GM18867 (cell line): Measurements from ENCODE around the gene SERPINE2.

Experiments used
- ATAC-seq: cut with Tn5 transposase; IDR thresholded peaks from one replicate; pipeline ENCODE4 v1.9.1; 2021; ENCODE audit warnings: mild to moderate bottlenecking, moderate library complexity; ENCODE audit not compliant: unreplicated experiment

SERPINE2 gene

DNA sequence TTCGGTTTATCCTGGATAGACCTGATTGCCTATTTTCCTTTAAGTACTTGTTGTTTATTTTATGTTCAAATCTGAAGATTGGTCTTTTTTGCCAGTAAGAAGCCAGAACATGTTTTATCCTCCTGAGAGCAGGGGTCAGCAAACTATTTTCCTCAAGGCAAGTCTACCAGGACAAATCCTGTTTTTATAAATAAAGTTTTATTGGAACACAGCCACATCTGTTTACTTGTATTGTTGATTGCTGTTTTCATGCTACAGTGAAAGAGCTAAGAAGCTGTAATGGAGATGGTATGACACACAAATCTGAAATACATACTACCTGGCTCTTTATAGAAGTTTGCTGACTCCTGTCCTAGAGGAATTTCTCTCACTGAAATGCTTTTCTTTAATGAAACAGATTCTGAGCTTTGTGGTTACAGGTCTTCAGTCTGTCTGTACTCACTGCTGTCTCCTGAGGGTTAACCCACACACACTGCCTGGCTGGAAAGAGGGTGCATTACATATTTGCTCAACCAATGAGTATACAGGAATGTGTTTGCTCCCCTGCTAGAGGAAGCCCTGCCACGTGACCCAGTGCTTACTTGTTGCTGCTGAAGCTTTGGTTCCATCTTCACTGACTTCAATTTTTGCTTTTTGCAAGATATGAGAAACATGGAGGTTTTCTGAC, 59.2 kb downstream of the SERPINE2 start:
- no peak for ATAC-seq

DNA sequence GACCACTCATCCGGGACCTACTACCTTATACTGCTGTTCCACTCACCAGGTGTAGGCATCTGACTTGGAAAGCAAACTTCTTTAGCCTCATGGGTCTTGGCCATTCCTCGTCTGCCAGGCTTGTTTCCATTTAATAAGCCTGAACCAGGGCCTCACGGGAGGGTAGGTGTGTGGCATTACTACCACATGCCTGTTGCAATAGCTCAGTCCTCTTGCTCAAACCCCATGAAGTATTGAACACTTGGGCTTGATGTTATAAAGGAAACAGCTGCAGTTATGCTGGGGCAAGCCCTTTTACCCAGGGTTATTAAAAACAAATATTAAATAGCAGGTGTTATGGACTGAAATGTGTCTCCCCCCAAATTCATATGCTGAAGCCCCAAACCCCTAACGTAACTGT, 60.6 kb downstream of the SERPINE2 start:
- ATAC-seq = no peak

DNA sequence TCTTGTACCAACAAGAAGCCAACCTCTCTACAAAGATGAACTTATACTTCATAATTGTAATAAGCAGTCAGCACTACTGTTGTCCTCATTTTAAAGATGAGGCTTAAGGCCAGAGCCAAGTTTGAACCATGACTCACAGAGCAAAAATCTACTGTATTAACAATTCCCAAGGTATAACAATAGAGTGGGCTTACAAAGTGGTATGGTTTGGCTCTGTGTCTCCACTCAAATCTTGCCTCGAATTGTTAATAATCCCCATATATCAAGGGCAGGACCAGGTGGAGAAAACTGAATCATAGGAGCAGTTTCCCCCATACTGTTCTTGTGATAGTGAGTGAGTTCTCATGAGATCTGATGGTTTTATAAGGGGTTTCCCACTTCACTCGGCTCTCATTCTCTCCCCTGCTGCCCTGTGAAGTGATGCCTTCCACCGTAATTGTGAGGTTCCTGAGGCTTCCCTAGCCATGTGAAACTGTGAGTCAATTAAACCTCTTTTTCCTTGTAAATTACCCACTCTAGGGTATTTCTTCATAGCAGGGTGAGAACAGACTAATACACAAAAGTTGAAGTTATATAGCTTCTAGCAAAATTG, 62.4 kb downstream of the SERPINE2 start:
- ATAC-seq = no peak

DNA sequence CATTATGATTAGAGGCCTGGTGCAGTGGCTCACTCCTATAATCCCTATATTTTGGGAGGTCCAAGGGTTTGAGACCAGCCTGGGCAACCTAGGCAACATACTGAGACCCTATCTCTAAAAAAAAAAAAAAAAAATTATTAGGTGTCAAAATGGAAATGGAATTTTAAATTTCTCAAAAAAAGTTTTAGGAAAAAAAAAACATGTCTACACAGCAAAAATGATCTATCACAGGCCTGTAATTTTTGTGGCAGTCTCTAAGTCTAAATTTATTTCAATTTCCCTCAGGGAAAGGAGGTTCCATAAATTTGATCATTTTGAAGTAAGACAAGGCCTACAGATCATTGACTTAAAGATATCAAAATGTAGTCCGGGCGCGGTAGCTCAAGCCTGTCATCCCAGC, 65.5 kb downstream of the SERPINE2 start:
- no peak for ATAC-seq

DNA sequence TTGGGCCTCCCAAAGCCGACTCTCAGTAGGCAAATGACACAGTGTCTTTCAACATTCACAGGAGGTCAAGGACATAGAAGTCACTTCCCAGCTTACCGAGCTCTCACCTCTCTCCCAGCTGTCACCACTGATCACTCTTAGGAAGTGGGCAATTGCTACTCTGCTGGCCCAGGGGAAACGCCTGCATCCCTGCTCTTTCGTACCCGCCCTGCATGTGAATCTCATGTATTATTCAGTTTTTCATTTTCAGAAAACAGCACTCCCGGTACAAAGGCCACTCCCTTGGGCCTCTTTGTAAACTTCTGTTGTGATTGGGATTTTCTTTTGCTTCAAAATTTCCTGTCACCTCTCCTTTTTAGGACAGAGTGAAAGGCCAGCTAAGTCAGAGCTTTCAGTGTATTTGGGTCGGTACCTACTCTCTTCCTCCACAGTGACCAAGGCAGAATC, 66.4 kb downstream of the SERPINE2 start:
- ATAC-seq = no peak

DNA sequence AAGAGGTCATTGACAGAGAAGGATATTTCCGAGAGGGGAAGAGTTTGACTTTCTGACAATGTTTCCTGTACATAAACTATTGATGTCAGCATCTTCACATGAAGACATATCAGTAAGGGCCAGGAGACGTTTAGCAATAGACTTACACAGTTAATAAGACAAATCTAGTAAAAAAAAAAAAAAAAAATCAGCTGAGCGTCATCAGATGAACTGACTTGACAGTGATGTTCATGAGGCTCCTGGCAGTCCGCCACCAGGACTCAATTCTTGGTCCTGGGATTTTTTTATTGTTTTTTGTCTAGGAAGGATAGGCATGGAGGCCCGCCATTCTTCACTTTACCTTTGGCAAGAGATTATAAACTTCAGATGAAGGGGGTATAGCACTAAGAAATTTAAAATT, 67.4 kb downstream of the SERPINE2 start:
- no peak for ATAC-seq

DNA sequence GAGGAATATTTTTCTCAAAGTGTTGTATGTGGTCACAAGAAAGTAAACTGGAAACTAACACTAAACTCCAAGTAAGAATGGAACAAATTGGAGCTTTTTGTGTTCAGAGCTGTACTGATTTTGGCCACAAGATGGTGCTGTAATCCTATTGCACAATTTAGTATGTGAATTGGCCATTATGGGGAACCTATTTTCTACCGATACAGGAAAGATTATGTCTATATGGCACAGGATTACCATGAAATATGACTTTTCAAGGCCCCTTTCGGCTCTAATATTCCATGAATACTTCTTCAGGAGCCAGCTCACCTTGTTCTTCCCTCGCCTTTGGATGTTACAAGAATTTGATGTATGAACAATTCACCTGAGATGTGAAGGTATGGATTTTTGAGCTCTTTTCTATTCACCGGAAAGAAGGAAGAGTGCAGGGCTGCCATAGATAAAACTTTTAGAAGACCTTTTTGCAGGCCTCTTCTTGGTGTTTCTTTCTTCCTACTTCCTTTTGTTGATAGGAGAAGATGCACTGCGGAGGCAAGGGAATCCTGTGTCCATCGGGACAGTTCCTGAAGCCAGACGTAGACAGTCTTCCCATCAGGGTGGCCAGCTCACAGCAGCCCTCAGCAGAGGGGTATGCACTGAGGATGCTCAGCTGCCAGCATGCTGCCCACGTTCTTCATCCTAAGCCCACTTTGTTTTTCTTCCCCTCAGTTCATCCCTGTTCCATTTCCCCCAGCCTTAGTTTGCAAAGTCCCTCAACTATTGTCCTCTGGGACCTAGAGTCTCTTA, 68.5 kb downstream of the SERPINE2 start:
- peak; percentile 76 for ATAC-seq

DNA sequence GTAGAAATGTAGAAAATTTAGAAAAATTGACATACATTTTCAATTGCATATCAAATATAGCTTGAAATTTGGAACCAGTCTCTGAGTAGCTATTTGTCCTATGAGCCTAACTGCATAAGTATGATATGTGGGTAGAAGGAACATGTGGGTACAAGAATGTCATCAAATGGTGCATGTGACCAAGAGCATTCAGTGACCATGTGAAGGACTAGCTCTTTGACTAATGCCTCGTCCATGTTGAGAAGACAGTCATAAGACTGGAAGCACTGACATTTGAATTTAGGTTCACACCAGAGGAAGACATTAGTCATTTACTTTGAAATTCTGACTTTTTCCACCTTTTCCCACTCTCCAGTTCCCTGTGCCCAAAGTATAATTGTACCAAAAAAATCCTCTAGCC, 69.2 kb downstream of the SERPINE2 start:
- peak; percentile 32 for ATAC-seq

DNA sequence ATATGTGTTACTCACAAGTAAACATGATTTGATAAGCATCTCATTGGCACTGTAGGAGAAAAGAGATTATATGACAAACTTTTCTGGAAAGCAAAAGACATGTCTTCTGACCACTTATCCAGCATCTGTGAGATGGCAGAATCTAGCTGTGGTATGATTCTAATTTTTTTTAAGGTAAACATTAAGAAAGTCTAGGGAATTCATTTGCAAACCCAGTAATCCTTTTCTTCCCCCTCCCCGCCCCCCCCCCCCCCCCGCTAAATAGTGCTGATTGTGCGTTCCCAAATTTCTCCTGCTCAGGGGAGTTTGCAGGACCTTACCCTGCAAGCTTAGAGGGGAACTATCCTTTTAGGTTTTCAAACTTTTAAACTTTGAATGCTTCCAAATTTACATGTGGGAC, 69.8 kb downstream of the SERPINE2 start:
- ATAC-seq = no peak

DNA sequence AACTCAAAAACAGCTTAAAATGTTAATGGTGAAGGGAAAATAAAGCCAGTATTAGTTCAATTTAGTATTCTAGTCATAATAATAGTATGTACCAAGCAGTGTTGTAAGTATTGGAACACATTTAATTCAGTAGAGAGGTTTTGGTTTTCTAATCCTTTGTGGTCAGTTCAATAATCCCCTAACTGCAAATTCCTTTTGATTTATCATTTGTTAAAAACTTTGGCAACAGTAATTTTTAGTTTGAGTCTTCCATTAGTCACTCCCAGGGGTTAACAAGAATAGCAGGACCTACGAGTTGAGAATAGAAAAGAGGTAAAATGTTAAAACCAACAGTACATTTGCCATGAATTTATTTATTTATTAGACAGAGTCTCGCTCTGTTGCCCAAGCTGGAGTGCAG, 71.1 kb downstream of the SERPINE2 start:
- ATAC-seq = no peak

DNA sequence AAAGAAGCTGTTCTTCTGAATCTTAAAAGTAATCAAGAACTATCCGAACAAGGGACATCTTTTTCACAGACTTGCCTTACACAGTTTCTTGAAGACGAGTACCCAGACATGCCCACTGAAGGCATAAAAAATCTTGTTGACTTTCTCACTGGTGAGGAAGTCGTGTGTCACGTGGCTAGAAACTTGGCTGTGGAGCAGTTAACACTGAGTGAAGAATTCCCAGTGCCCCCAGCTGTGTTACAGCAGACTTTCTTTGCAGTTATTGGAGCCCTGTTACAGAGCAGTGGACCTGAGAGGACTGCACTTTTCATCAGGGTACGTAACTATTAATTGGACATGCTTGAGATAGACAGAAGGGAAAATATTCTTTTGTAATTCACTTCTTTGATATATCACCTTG, 79.4 kb downstream of the SERPINE2 start:
- no peak for ATAC-seq

DNA sequence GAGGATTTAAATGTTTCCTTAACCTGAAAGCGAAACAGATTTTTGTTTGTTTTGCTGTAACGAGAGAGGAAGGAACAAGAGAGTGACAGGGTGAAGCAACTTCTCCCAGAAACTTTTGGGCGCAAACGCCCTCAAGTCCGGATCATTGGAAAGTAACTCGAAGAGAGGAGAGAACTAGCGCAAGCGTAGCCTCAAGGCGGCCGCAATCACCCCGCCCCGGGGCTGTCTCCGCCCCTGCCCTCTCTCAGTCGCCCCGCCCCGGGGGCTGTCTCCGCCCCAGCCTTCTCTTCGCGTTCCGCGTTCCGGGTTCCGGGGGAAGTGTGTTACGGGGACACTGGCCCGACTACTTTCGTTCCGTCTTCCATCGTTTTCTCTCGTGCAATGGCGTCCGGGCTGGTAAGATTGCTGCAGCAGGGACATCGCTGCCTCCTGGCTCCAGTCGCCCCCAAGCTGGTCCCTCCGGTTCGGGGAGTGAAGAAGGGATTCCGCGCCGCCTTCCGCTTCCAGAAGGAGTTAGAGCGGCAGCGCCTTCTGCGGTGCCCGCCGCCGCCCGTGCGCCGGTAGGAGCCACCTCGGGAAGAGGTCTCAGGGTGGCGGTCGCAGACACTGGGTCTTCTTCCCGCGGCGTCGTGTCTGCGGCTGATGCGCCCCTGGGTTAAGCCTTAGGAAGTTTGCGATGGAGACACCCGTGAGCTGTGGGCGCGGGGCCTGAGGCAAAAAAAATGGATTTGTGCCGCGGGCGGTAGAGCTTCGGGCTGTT, 81.8 kb downstream of the SERPINE2 start, which contains the start of gene MRPL44:
TSS of gene MRPL44 (plus strand) at position 372 of the 760 bp plus-strand sequence. CDS start at position 382, 10 bp downstream.
- ATAC-seq = peak; percentile 82

DNA sequence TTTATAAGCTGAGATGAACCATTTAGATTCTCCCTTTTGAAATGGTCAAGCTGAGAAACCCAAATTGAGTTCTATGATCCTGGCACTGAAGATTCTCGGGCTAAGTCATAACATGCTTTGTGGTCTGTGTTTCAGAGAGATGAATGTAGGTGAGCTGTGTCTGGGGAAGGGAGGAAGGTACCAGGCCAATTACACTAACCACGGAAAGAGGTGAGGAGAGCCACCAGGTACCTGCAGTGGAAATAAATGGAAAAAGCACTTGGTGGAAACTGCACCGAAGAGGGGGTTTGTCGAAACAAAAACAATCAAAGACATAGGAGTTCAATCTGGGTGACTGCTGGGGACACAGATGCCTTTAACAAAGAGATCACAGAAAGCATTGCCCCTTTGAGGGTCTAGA, 82.8 kb downstream of the SERPINE2 start:
- peak; percentile 38 for ATAC-seq

DNA sequence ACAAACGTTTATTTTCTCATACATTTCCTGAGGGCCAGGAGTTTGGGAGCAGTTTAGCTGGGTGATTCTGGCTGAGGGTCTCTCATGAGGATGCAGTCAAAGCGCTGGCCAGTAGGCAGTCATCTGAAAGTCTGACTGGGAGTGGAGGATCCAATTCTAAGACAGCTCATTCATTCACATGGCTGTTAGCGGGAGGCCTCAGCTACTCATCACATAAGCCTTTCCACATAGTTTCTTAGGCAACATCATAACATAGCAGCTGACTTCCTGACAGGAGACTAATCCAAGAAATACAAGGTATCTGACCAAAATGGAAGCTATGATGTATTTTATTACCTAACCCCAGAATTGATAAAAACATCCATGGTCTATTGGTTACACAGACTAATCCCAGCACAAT, 84.7 kb downstream of the SERPINE2 start:
- no peak for ATAC-seq

DNA sequence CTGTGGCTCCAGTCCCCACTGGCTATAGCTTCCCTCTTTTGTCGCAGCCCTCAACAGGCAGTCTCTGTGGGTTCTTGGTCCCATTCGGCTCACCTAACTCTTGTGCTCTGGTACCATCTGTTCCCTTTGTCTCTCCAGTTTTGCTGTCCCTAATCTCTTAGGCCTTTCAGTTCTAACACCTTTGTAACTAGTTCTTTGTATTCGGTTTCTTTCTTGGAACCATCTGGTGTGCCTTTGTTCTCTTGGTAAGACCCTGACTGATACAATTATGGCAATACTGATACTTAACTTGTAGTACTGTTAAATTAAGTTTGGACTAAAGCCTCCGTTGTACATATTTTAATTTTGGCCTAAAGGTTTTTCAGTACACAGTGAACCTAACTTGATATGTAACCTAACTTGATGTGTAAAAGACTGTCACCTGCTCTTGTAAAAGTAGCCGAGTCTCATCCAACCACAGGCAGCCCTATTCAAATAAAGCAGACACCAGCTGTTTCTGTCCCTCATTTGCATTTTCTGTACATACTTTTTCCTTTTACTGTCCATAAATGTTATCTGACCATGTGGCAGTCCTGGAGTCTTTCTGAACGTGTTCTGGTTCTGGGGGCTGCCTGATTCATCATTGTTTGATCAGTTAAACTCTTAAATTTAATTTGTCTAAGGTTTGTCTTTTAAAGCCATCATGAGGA, 86.7 kb downstream of the SERPINE2 start:
- ATAC-seq = peak; percentile 59

DNA sequence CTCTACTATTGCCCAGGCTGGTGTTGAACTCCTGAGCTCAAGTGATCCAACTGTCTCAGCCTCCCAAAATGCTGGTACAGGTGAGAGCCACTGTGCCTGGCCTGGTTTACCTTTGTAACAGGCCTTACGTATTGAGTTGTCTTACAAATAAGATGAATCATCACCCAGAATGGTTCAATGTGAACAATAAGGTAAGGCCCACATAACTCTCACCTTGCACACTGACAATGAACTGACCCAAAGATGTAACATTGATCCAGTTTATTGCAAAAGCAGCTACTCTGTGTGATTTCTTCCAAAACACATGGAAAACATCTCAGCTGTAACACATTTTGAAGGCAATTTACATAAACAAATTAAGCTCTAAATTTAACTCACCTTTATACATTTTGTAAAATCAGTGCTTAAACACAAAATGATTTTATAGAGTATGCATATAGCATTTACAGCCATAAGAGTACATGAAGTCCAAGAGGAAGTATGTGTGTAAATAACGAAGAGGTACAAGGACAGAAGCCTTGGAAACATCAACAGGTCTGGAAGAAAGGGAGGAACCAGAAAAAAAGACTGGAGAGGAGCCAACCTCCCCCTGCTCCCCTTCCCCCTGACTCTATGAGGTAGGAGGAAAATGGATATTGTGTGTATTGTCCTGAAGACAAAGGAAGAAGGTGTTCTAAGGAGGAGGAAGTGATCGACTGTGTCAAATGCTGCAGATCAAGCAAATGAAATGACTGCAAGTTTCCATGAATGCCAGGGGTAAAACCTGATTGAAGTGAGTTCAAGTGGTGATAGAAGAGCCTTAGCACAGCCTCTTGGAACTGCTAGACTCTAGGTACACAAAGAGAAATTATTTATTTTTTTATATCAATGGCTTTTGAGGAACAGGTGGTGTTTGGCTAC, 88.4 kb downstream of the SERPINE2 start:
- no peak for ATAC-seq

DNA sequence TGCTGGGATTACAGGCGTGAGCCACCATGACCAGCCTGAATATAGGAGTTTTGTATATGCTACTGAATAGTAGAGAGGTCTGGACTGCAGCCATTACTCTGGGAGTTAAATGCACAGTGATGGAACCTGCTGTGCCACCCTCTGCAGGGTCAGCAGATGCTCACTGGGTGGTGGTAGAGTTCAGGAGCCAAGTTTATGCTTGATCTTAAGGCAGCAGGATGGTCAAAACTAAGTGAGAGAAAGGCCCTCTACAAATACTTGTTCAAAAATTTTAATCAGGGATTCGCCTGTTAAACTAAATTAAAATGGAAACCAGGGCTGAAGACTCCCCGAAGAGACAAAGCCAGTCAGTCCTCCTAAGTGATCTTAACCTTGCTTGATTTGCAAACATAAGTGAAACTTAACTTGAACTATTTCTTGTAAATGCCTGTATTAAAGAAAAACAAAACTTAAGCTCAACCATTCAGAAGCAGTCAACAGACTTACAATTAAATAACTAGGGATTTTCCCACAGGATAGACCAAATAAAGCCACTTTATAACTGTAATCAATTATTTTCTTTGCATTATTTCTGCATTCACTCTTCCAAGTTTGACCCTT, 89.7 kb downstream of the SERPINE2 start:
- ATAC-seq = no peak

DNA sequence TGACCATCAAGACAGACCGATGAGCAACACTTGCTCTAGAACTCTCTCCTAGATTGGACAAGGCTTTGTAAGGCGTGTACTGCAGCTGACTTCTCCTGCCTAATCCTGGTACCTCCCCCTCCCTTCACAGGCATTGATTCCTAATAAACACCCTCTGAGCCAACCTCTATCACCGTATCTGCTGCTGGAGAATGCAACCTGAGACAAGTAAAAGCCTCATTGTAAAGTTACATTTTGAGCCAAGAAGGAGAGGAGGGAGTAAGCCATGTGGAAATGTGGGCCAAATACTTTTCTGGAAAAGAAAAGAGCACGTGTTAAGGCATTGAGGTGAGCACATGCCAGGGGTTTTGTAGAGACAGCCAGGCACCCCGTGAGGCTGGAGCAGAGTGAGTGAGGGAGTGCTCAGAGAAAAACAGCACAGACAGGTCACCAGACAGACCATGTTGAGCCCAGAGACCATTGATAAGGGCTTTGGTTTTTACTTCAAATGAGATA, 91.3 kb downstream of the SERPINE2 start:
- no peak for ATAC-seq

DNA sequence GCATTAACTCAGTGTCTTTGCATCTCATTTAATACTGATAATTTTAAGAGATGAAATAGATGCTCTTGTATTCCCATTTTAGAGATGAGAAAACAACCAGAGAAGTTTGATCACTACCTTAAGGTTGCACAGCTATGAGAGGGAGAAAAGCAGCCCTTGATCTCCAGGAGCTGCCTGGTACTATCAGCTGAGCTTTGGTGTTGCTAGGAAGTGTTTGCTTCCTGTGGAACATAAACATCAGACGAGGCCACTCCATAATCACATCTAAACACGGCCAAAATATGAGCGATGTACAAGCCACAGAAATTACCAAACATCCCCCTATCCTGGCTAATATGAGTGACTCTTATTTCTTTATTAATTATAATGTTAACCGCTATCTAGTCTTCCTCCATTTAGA, 93.3 kb downstream of the SERPINE2 start:
- ATAC-seq = no peak
